ENCODE results near the gene PHF21B.
"Not testable (repeated sequence)": the region's sequence is repeated elsewhere in the genome, so short reads cannot be mapped to it uniquely, and the experiment has no call there.

Gene PHF21B

GRCh38 chr22:44933666-44934453 is 75.9 kb downstream of the PHF21B start:
- DNase-seq (ENCODE audit: low spot score) = no peak

GRCh38 chr22:44932493-44932892 is 77.3 kb downstream of the PHF21B start:
- no peak for DNase-seq (ENCODE audit: low spot score)

- no peak for DNase-seq (ENCODE audit: low spot score)
Observed at GRCh38 chr22:44931766-44932165, 78.0 kb downstream of the PHF21B start.

GRCh38 chr22:44931077-44931540 is 78.7 kb downstream of the PHF21B start:
- peak; percentile 77 for DNase-seq (ENCODE audit: low spot score)

GRCh38 chr22:44930711-44931035 is 79.1 kb downstream of the PHF21B start:
- DNase-seq (ENCODE audit: low spot score) = no peak

- DNase-seq (ENCODE audit: low spot score) = no peak
Observed at GRCh38 chr22:44930016-44930710, 79.6 kb downstream of the PHF21B start.

GRCh38 chr22:44929359-44930015 is 80.3 kb downstream of the PHF21B start:
- DNase-seq (ENCODE audit: low spot score) = no peak

- no peak for DNase-seq (ENCODE audit: low spot score)
Observed at GRCh38 chr22:44928711-44929358, 81.0 kb downstream of the PHF21B start.

GRCh38 chr22:44928136-44928463 is 81.7 kb downstream of the PHF21B start:
- DNase-seq (ENCODE audit: low spot score) = no peak

GRCh38 chr22:44927463-44928135 is 82.2 kb downstream of the PHF21B start:
- no peak for DNase-seq (ENCODE audit: low spot score)

- DNase-seq (ENCODE audit: low spot score) = no peak
Observed at GRCh38 chr22:44926491-44927415, 83.1 kb downstream of the PHF21B start.

GRCh38 chr22:44926124-44926475 is 83.7 kb downstream of the PHF21B start:
- DNase-seq (ENCODE audit: low spot score) = no peak

GRCh38 chr22:44925465-44926123 is 84.2 kb downstream of the PHF21B start:
- DNase-seq (ENCODE audit: low spot score) = no peak

- no peak for DNase-seq (ENCODE audit: low spot score)
Observed at GRCh38 chr22:44924710-44925109, 85.1 kb downstream of the PHF21B start.

- DNase-seq (ENCODE audit: low spot score) = no peak
Observed at GRCh38 chr22:44924098-44924497, 85.7 kb downstream of the PHF21B start.

GRCh38 chr22:44921766-44922165 is 88.0 kb downstream of the PHF21B start:
- not testable (repeated sequence) for DNase-seq (ENCODE audit: low spot score)

GRCh38 chr22:44920183-44920582 is 89.6 kb downstream of the PHF21B start:
- no peak for DNase-seq (ENCODE audit: low spot score)

- DNase-seq (ENCODE audit: low spot score) = no peak
Observed at GRCh38 chr22:44919691-44920090, 90.1 kb downstream of the PHF21B start.

GRCh38 chr22:44918925-44919392 is 90.8 kb downstream of the PHF21B start:
- DNase-seq (ENCODE audit: low spot score) = no peak

- DNase-seq (ENCODE audit: low spot score) = no peak
Observed at GRCh38 chr22:44918166-44918924, 91.5 kb downstream of the PHF21B start.
